ENCODE results near the gene INSM1.
"Not testable (repeated sequence)": the region's sequence is repeated elsewhere in the genome, so short reads cannot be mapped to it uniquely, and the experiment has no call there.

The INSM1 gene

GRCh38 chr20:20341371-20341770 is 26.5 kb upstream of the INSM1 start:
- H3K4me3 ChIP-seq (replicated peaks; ENCODE audit: low read depth, low read length) = no peak overlapping the region
- no peak for TF ChIP-seq CTCF (IDR thresholded peaks at IDR 0.05; ENCODE audit: low read depth, low read length, missing control alignments)
- no peak for DNase-seq (ENCODE audit: extremely low read depth, low read depth)

DNA sequence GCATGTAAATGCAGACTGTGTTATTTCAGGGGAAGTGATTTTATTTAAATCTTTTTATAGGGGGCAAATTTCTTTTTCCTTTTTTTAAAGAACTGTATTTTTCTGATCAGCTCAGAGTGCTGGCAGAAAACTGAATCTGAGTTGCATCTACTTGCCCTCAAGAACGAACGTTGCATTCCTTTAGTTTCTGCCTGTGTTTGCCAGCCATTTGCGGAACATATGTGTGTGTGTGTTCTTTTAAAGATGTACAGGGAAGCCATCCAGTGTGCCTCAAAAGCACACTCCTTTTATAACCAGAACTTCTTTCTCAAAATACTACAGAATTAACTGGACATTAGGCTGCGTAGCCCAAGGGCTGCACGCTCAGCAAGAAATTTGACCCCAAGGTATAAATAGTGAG is 25.8 kb upstream of the INSM1 start:
- DNase-seq (ENCODE audit: extremely low read depth, low read depth) = no peak
- no peak overlapping the region for H3K4me3 ChIP-seq (replicated peaks; ENCODE audit: low read depth, low read length)
- no peak for TF ChIP-seq CTCF (IDR thresholded peaks at IDR 0.05; ENCODE audit: low read depth, low read length, missing control alignments)

GRCh38 chr20:20343932-20344331 is 24.0 kb upstream of the INSM1 start:
- H3K4me3 ChIP-seq (replicated peaks; ENCODE audit: low read depth, low read length) = no peak overlapping the region
- TF ChIP-seq CTCF (IDR thresholded peaks at IDR 0.05; ENCODE audit: low read depth, low read length, missing control alignments) = no peak
- DNase-seq (ENCODE audit: extremely low read depth, low read depth) = no peak

GRCh38 chr20:20344476-20344875 is 23.4 kb upstream of the INSM1 start:
- H3K4me3 ChIP-seq (replicated peaks; ENCODE audit: low read depth, low read length) = no peak overlapping the region
- TF ChIP-seq CTCF (IDR thresholded peaks at IDR 0.05; ENCODE audit: low read depth, low read length, missing control alignments) = no peak
- no peak for DNase-seq (ENCODE audit: extremely low read depth, low read depth)

- no peak for TF ChIP-seq CTCF (IDR thresholded peaks at IDR 0.05; ENCODE audit: low read depth, low read length, missing control alignments)
- H3K4me3 ChIP-seq (replicated peaks; ENCODE audit: low read depth, low read length) = no peak overlapping the region
- DNase-seq (ENCODE audit: extremely low read depth, low read depth) = no peak
These were observed 14.3 kb upstream of the INSM1 start for GRCh38 chr20:20353576-20353975.

DNA sequence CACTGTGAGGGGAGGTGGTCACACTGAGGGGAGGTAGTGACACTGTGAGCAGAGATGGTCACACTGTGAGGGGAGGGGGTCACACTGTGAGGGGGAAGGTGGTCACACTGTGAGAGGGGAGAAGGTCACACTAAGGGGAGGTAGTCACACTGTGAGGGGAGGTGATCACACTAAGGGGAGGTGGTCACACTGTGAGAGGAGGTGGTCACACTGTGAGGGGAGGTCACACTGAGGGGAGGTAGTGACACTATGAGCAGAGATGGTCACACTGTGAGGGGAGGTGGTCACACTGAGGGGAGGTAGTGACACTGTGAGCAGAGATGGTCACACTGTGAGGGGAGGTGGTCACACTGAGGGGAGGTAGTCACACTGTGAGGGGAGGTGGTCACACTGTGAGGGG is 12.4 kb upstream of the INSM1 start:
- DNase-seq (ENCODE audit: extremely low read depth, low read depth); H3K4me3 ChIP-seq (replicated peaks; ENCODE audit: low read depth, low read length): not testable (repeated sequence)

DNA sequence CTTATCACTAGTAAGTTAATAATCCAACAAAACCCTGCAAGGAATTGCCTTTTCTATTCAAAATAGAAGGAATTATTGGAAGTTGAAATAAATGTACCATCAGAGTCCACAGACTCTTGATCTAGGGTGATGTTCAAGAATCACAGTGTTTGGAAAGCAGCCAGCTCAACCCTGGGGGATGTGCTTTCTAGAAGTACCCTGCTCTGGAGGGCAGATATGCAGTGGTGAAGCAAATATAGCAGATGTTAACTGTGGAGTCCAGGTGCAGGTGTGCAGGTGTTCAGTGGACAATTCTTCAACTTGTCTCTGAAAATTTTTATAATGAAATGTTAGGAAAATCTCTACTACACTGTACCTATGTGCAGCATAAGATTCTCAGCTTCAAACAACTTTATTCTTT is 9.1 kb upstream of the INSM1 start:
- H3K4me3 ChIP-seq (replicated peaks; ENCODE audit: low read depth, low read length) = no peak overlapping the region
- DNase-seq (ENCODE audit: extremely low read depth, low read depth) = no peak
- no peak for TF ChIP-seq CTCF (IDR thresholded peaks at IDR 0.05; ENCODE audit: low read depth, low read length, missing control alignments)
